H1 (cell line): ENCODE data around the gene RNGTT. TPM values are rescaled to one million over a fixed set of nuclear protein-coding genes. Genes with fewer than 3 reads are reported as not detected.
A peak's percentile ranks its signal among the peaks of the same experiment; 100 is the strongest.

Experiments used
- ASH2L ChIP-seq: fragments of 200-600, 300-600 bp; sonication (generic); IDR thresholded peaks from one replicate; pipeline ENCODE4 v1.7.1; 2017; ENCODE audit warnings: low read length
- BRCA1 ChIP-seq: IDR thresholded peaks from 2 replicates; pipeline ENCODE4 v1.6.1; 2012; ENCODE audit warnings: low read depth, low read length, improper control_type of control experiment
- CHD1 ChIP-seq: IDR thresholded peaks from 2 replicates; pipeline ENCODE4 v1.6.1; 2012; ENCODE audit warnings: low read depth, low read length, improper control_type of control experiment
- EGR1 ChIP-seq: IDR thresholded peaks from 2 replicates; pipeline ENCODE4 v1.6.1; 2011; ENCODE audit warnings: low read depth, low read length, borderline replicate concordance
- EP300 ChIP-seq, 2 experiments: IDR thresholded peaks; 1 replicate in 1 of 2; 2 replicates in 1 of 2; pipeline ENCODE4 v1.6.1; 2011 to 2012; ENCODE audit warnings: low read depth in 2 of 2, low read length in 2 of 2, mild to moderate bottlenecking in 2 of 2, borderline replicate concordance in 1 of 2, inconsistent platforms in 1 of 2, moderate library complexity in 1 of 2
- GTF2F1 ChIP-seq: IDR thresholded peaks from 2 replicates; pipeline ENCODE4 v1.6.1; 2012; ENCODE audit warnings: low read depth, low read length, improper control_type of control experiment, borderline replicate concordance
- HDAC2 ChIP-seq, 2 experiments: fragments of 300-600 bp in 1 of 2; sonication (generic) in 1 of 2; IDR thresholded peaks; 2 replicates each; pipeline ENCODE4 v1.6.1; 2011 to 2012; ENCODE audit warnings: low read depth in 2 of 2, low read length in 2 of 2, mild to moderate bottlenecking in 2 of 2, moderate library complexity in 2 of 2, borderline replicate concordance in 1 of 2, inconsistent platforms in 1 of 2
- POLR2A ChIP-seq, 2 experiments: IDR thresholded peaks; 1 replicate in 1 of 2; 2 replicates in 1 of 2; pipeline ENCODE4 v1.6.1; 2011; ENCODE audit warnings: low read depth in 2 of 2, low read length in 2 of 2, mild to moderate bottlenecking in 2 of 2; ENCODE audit errors: control extremely low read depth in 1 of 2
- POLR2AphosphoS5 ChIP-seq: IDR thresholded peaks from 2 replicates; pipeline ENCODE4 v1.6.1; 2011; ENCODE audit warnings: low read depth, low read length
- TAF1 ChIP-seq: IDR thresholded peaks from 2 replicates; pipeline ENCODE4 v1.6.1; 2011; ENCODE audit warnings: mild to moderate bottlenecking, low read depth, low read length
- TBP ChIP-seq: IDR thresholded peaks from 2 replicates; pipeline ENCODE4 v1.6.1; 2011; ENCODE audit warnings: low read depth, low read length, improper control_type of control experiment
- polyA plus RNA-seq, 7 experiments: library from polyadenylated mRNA; depleted of rRNA in 3 of 7; stranded (reverse) in 5 of 7; unstranded in 2 of 7; fragments of >200 nt in 5 of 7; fragments of 200-250 nt in 2 of 7; gene quantifications; 1 replicate in 5 of 7; 2 replicates in 1 of 7; 4 replicates in 1 of 7; pipeline versions ENCODE4 v1.2.1 to v1.2.3, GENCODE V29; 2011 to 2013; ENCODE audit warnings: missing spikeins in 2 of 7, mixed read lengths in 2 of 7
- total RNA-seq: library from RNA; stranded (reverse); fragmentation: NEBNext Ultra II Directional; extraction: Animal tissue kit (Norgen Biotek cat#: 25700); gene quantifications from 2 replicates; pipeline ENCODE4 v1.2.1, GENCODE V29; 2021

The RNGTT gene
- total and polyA plus RNA-seq, 2 of the 8 experiments (the other 6 are each of a cell fraction or from before 2014, with no cell fraction given) = 3.6 to 21.2 TPM

DNA sequence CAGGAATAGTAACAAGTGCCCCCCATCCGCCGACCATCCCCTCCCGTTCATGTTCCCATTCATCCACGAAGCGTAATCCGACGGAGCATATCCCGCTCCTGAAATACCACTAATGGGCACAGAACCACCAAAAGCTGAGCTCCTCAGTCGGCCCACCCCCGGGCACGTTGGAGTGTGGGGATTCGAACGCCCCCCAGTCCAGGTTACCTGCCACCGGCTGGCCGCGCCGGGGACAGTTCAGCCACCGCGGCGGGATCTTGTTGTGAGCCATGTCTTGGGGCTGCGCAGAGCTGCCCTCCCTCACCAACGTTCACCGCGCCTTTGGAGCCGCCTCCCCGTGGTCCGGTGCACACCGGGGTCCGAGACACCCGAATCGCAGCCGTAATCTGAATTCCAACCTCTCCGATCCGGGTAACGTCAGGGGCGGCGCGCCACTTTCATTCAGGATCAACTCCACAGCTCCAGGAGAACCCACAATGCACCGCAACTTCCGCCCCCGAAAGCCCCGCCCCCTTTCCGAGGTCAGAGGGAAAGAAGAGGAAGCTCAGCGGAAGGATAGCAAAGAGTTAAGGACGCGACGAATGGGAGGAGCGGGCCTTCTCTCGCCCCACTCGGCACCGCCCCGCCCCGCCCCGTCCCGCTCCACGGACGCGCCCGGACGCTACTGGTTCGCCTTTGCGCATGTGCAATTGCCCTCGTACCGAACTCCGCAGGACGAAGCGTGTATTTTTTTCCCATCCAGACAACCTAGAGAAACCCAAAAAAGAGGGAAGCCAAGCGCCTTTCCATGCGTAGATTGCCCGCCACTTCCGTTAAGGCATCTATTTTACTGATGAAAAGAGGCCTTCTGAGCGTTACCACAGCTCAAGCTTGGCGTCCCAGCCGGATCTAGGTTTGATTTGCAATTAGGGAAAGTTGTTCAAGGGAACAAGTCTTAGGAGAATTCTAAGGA lies at the start of gene RNGTT (continued):
- no peak for TF ChIP-seq EGR1
- no peak for TF ChIP-seq GTF2F1
- no peak for TF ChIP-seq CHD1
- no peak for TF ChIP-seq EP300 (IDR thresholded peaks at IDR 0.05; ENCODE audit: borderline replicate concordance in 1 of 2, low read depth in 2 of 2, low read length in 2 of 2)
- TF ChIP-seq POLR2AphosphoS5 = no peak
- peak; percentile 7 to 77; a peak in 1 of 4 replicates for TF ChIP-seq HDAC2 (IDR thresholded peaks at IDR 0.05; ENCODE audit: borderline replicate concordance in 1 of 2, low read depth in 2 of 2, low read length in 2 of 2)
- no peak for TF ChIP-seq BRCA1
- peak; percentile 87 for TF ChIP-seq ASH2L
- peak; percentile 70; the same call in 1 of the 2 replicates for TF ChIP-seq TAF1
- TF ChIP-seq POLR2A (IDR thresholded peaks at IDR 0.05; ENCODE audit: control extremely low read depth in 1 of 2, low read depth in 2 of 2, low read length in 2 of 2) = peak; percentile 20 to 75
- peak; percentile 25; the same call in 1 of the 2 replicates for TF ChIP-seq TBP
- TF ChIP-seq, all 59 proteins: peak for 16
